ENCODE results near the gene NEK8.

Gene NEK8

DNA sequence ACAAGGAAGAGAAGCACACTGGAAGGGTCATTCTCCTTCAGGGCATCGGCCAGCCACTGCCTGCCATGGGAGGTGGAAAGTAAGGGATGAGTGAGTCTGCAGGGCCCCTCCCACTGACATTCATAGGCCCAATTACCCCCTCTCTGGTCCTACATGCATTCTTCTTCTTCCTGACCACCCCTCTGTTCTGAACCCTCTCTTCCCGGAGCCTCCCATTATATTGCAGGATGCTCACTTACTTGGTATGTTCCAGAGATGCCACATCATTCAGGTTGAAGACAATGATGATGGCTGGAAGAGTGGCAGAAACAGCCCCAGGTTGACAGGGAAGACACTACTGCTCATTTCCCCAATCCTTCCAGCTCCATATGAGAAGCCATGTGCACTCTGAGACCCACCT is 13.4 kb upstream of the NEK8 start:
- no peak for TF ChIP-seq TAF1 (IDR thresholded peaks at IDR 0.05; ENCODE audit: borderline replicate concordance, insufficient read depth, low read length)
- no peak for TF ChIP-seq FOXP2 (optimal IDR thresholded peaks at IDR 0.05; ENCODE audit: borderline replicate concordance, extremely low read depth, extremely low read length, insufficient read depth)
- TF ChIP-seq SIN3A (IDR thresholded peaks at IDR 0.05; ENCODE audit: borderline replicate concordance, insufficient read depth, low read length): no peak

DNA sequence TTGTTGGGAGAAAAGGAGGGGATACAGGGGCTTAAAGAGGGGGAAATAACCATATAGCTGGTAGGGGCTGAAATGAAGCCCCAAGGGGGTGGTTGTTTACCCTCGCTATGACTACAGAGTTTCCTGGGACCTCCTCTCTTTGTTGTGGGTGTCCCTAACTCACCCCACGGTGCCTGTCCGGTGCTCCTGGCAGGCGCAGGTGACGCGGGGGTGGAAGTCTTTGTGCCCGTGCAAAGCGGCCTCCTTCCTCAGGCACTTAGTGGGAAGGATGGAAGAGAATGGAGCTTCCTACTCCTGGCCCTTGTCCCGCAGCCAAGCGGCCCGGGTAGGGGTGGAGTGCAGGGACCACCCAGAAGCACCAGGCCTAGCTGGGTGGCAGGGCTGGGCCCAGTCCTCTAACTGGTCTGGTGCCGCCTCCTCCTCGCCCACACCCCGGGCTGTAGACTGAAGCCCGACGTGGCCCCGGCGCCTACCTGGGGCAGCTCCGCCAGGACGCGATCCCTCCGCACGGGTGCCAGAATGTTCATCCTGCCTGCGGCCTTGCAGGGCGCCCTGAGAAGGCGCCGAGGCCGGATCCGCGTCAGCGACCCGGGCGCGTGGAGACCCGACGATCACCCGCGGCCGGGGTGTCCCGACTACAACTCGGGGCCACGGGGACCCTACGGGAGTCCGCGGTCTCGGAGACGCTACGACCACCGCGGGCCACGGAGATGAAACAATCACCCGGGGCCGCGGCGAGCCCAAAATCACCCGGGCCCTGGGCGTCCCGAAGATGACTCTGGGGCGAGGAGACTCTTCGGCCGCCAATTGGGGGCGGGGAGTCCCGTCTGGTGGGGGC is 11.6 kb upstream of the NEK8 start:
- TF ChIP-seq TAF1 (IDR thresholded peaks at IDR 0.05; ENCODE audit: borderline replicate concordance, insufficient read depth, low read length) (no peak), FOXP2 (optimal IDR thresholded peaks at IDR 0.05; ENCODE audit: borderline replicate concordance, extremely low read depth, extremely low read length, insufficient read depth) (no peak)
- TF ChIP-seq, protein P1, sequence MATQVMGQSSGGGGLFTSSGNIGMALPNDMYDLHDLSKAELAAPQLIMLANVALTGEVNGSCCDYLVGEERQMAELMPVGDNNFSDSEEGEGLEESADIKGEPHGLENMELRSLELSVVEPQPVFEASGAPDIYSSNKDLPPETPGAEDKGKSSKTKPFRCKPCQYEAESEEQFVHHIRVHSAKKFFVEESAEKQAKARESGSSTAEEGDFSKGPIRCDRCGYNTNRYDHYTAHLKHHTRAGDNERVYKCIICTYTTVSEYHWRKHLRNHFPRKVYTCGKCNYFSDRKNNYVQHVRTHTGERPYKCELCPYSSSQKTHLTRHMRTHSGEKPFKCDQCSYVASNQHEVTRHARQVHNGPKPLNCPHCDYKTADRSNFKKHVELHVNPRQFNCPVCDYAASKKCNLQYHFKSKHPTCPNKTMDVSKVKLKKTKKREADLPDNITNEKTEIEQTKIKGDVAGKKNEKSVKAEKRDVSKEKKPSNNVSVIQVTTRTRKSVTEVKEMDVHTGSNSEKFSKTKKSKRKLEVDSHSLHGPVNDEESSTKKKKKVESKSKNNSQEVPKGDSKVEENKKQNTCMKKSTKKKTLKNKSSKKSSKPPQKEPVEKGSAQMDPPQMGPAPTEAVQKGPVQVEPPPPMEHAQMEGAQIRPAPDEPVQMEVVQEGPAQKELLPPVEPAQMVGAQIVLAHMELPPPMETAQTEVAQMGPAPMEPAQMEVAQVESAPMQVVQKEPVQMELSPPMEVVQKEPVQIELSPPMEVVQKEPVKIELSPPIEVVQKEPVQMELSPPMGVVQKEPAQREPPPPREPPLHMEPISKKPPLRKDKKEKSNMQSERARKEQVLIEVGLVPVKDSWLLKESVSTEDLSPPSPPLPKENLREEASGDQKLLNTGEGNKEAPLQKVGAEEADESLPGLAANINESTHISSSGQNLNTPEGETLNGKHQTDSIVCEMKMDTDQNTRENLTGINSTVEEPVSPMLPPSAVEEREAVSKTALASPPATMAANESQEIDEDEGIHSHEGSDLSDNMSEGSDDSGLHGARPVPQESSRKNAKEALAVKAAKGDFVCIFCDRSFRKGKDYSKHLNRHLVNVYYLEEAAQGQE (IDR thresholded peaks at IDR 0.05; ENCODE audit: insufficient read depth in 1 of 2, low read depth in 2 of 2, low read length in 2 of 2): no peak

DNA sequence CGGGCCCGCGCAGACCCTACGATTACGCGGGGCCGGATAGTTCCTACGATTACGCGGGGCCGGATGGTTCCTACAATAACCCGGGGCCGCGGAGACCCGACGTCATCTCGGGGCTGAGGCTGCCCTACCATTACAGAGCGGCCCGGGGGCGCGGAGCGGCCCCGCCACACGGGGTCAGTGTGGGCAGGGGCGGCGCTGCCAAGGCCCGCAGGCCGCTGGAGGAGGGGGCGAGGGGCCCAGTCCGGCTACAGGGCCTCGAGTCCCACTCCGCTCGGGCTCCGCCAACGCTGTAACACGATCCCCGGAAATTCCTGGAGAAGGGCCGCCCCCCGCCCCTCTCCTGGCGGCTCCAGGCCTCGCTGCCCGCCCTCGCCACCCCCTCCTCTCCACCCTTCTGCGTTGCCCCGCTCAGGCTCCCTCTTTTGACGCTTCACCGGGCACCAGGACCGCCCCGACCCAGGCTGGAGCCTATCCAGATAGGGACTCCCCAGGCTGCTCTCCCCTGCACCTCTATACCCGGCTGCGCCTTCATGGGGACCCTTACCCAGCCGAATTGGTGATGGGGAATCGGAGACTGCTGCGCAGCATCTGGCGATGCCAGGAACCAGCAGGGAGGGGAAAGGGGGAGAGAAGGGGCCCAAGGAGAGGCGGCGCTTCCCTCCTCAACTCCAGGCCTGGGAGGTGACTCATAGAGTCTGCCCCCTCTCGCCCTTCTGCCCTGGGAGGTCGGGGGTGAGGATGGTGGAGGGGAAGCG is 10.8 kb upstream of the NEK8 start, which contains the start of gene RAB34:
RAB34 (minus strand) TSS at position 291 of the 755 bp plus-strand sequence. CDS start 602 bp downstream, outside the sequence.
- no peak for TF ChIP-seq TAF1 (IDR thresholded peaks at IDR 0.05; ENCODE audit: borderline replicate concordance, insufficient read depth, low read length)
- TF ChIP-seq, protein P1 (IDR thresholded peaks at IDR 0.05; ENCODE audit: insufficient read depth in 1 of 2, low read depth in 2 of 2, low read length in 2 of 2): no peak
- no peak for TF ChIP-seq POLR2AphosphoS5 (IDR thresholded peaks at IDR 0.05; ENCODE audit: low read depth, low read length)
- no peak for TF ChIP-seq FOXP2 (optimal IDR thresholded peaks at IDR 0.05; ENCODE audit: borderline replicate concordance, extremely low read depth, extremely low read length, insufficient read depth)
- no peak for TF ChIP-seq SIN3A (IDR thresholded peaks at IDR 0.05; ENCODE audit: borderline replicate concordance, insufficient read depth, low read length)

DNA sequence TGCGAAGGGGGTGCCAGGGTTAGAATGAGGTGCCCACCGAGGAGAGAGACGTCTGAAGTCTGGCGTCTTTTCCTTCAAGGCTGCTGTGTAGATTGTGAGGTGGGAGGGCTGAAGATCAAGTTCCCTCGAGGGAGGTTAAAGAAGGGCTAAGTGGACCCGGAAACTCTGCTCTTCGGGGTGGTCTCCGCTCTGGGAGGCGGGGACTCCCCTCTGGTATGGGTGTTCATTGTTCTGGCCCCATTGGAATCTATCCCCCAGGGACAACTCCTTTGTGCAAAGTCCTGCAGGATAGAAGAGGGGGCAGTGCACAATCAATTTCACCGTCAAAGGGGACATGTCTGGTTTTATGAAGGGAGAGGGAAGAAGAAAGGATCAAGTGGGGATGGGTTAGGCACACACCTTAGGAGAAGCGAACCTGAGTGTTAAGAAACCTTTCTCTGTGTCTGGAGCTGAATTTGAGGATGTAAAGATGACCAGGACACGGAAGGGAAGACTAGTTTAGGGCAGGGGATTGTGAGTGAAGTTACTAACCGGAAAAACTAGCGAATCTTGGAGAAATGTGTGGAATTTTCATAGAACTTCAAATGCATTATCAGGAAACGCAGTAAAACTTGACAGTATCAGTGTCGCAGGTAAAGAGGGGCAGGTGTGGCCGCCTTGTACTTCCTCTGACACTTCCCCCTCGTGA is 10.1 kb upstream of the NEK8 start:
- TF ChIP-seq SIN3A (IDR thresholded peaks at IDR 0.05; ENCODE audit: borderline replicate concordance, insufficient read depth, low read length): no peak
- TF ChIP-seq TAF1 (IDR thresholded peaks at IDR 0.05; ENCODE audit: borderline replicate concordance, insufficient read depth, low read length): no peak
- TF ChIP-seq, protein P1 (IDR thresholded peaks at IDR 0.05; ENCODE audit: insufficient read depth in 1 of 2, low read depth in 2 of 2, low read length in 2 of 2): no peak
- no peak for TF ChIP-seq POLR2AphosphoS5 (IDR thresholded peaks at IDR 0.05; ENCODE audit: low read depth, low read length)
- TF ChIP-seq FOXP2 (optimal IDR thresholded peaks at IDR 0.05; ENCODE audit: borderline replicate concordance, extremely low read depth, extremely low read length, insufficient read depth): no peak

DNA sequence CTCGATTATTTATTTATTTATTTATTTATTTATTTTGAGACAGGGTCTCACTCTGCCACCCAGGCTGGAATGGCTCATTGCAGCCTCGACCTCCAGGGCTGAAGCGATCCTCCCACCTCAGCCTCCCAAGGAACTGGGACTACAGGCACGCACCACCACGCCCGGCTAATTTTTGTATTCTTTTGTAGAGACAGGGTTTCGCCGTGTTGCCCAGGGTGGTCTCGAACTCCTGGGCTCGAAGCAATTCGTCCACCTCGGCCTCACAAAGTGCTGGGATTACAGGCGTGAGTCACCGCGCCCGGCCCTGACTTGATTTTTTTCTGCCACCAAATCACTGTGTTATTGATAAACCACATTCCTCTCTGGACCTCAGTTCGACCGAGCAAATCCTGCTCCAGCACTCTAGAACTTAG is 9.6 kb upstream of the NEK8 start:
- TF ChIP-seq POLR2AphosphoS5 (IDR thresholded peaks at IDR 0.05; ENCODE audit: low read depth, low read length): no peak
- no peak for TF ChIP-seq SIN3A (IDR thresholded peaks at IDR 0.05; ENCODE audit: borderline replicate concordance, insufficient read depth, low read length)
- TF ChIP-seq FOXP2 (optimal IDR thresholded peaks at IDR 0.05; ENCODE audit: borderline replicate concordance, extremely low read depth, extremely low read length, insufficient read depth): no peak
- TF ChIP-seq TAF1 (IDR thresholded peaks at IDR 0.05; ENCODE audit: borderline replicate concordance, insufficient read depth, low read length): no peak
- TF ChIP-seq, protein P1 (IDR thresholded peaks at IDR 0.05; ENCODE audit: insufficient read depth in 1 of 2, low read depth in 2 of 2, low read length in 2 of 2): no peak

Measured in PFSK-1 (cell line).